Osteoblast (primary cell): Measurements from ENCODE around the gene VSIG8. TPM values are rescaled to one million over a fixed set of nuclear protein-coding genes. Genes with fewer than 3 reads are reported as not detected.

ENCODE experiments used
- DNase-seq: peaks from one replicate; pipeline ENCODE4 v3.0.0; 2011; ENCODE audit warnings: low spot score, mixed read lengths; ENCODE audit not compliant: insufficient read length; ENCODE audit errors: missing footprints
- H2AFZ ChIP-seq: 2 replicates; pipeline ENCODE4 v1.6.0; 2011; ENCODE audit warnings: mild to moderate bottlenecking, low read length
- H3K27ac ChIP-seq: 2 replicates; pipeline ENCODE4 v1.5.1; 2011; ENCODE audit warnings: mild to moderate bottlenecking, low read depth, low read length, moderate library complexity
- H3K27me3 ChIP-seq: 2 replicates; pipeline ENCODE4 v1.6.0; 2012; ENCODE audit warnings: mild to moderate bottlenecking, control low read depth, inconsistent platforms, low read length, moderate library complexity; ENCODE audit not compliant: insufficient read depth
- H3K36me3 ChIP-seq: 2 replicates; pipeline ENCODE4 v1.5.1; 2011; ENCODE audit warnings: mild to moderate bottlenecking, low read length, control low read depth, moderate library complexity; ENCODE audit not compliant: insufficient read depth
- H3K4me1 ChIP-seq: 2 replicates; pipeline ENCODE4 v1.5.1; 2011; ENCODE audit warnings: mild to moderate bottlenecking, low read length, control low read depth, moderate library complexity; ENCODE audit not compliant: insufficient read depth
- H3K4me2 ChIP-seq: 2 replicates; pipeline ENCODE4 v1.6.0; 2011; ENCODE audit warnings: mild to moderate bottlenecking, low read length; ENCODE audit not compliant: insufficient read depth
- H3K4me3 ChIP-seq: fragments of 200-600 bp; sonication (generic); 3 replicates; pipeline ENCODE4 v1.5.1; 2012; ENCODE audit warnings: mild to moderate bottlenecking, low read length, inconsistent platforms; ENCODE audit not compliant: insufficient read depth
- H3K79me2 ChIP-seq: 2 replicates; pipeline ENCODE4 v1.6.0; 2012; ENCODE audit warnings: mild to moderate bottlenecking, low read length, control low read depth, inconsistent platforms; ENCODE audit not compliant: insufficient read depth
- H3K9me3 ChIP-seq: 2 replicates; pipeline ENCODE4 v1.5.1; 2011; ENCODE audit warnings: low read depth, low read length, control low read depth
- H4K20me1 ChIP-seq: 2 replicates; pipeline ENCODE4 v1.6.0; 2012; ENCODE audit warnings: mild to moderate bottlenecking, low read length, control low read depth; ENCODE audit not compliant: insufficient read depth
- total RNA-seq: library from RNA; depleted of rRNA; stranded (reverse); fragments of >200 nt; gene quantifications from 2 replicates; pipeline ENCODE4 v1.2.3, GENCODE V29; 2012
- TF ChIP-seq, protein P1 (sequence below): IDR thresholded peaks from 2 replicates; pipeline ENCODE4 v1.5.1; 2011; ENCODE audit warnings: mild to moderate bottlenecking, low read depth, low read length, moderate library complexity; ENCODE audit errors: extremely low read depth

VSIG8 gene
- total RNA-seq, 1 donor = not detected

DNA sequence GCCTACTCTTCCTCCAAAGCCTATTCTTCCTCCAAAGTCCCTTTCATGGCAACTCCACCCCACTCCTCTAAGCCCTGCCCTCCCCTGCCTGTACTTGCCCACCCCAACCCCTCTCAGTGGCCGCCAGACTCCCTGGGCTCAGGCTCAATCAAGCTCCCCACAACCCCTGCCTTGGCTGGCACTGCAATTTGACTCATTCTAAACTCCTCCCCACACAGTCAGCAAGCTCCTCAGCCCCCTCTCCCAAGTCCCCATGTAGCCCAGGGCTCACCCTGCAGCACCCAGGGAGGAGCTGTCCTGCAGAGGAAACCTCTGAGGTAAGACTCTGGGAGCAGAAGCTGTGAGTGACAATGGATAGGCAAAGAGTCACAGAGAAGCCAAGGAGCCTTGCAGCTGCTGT, 3.6 kb upstream of the VSIG8 start:
- no peak for DNase-seq
- H3K36me3 ChIP-seq = no peaks in the 10 kb centered on the region
- H4K20me1 ChIP-seq = no peaks in the 10 kb centered on the region
- no peaks in the 10 kb centered on the region for H3K27me3 ChIP-seq
- no peak overlapping the region for H3K4me2 ChIP-seq
- no peaks in the 10 kb centered on the region for H3K79me2 ChIP-seq
- TF ChIP-seq, protein P1, sequence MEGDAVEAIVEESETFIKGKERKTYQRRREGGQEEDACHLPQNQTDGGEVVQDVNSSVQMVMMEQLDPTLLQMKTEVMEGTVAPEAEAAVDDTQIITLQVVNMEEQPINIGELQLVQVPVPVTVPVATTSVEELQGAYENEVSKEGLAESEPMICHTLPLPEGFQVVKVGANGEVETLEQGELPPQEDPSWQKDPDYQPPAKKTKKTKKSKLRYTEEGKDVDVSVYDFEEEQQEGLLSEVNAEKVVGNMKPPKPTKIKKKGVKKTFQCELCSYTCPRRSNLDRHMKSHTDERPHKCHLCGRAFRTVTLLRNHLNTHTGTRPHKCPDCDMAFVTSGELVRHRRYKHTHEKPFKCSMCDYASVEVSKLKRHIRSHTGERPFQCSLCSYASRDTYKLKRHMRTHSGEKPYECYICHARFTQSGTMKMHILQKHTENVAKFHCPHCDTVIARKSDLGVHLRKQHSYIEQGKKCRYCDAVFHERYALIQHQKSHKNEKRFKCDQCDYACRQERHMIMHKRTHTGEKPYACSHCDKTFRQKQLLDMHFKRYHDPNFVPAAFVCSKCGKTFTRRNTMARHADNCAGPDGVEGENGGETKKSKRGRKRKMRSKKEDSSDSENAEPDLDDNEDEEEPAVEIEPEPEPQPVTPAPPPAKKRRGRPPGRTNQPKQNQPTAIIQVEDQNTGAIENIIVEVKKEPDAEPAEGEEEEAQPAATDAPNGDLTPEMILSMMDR = no peak
- H3K4me3 ChIP-seq = no peak overlapping the region
- H3K9me3 ChIP-seq = no peaks in the 10 kb centered on the region
- H3K27ac ChIP-seq = no peak overlapping the region
- peaks cover 16% of the 10 kb centered on the region for H3K4me1 ChIP-seq
- H2AFZ ChIP-seq = no peak overlapping the region

DNA sequence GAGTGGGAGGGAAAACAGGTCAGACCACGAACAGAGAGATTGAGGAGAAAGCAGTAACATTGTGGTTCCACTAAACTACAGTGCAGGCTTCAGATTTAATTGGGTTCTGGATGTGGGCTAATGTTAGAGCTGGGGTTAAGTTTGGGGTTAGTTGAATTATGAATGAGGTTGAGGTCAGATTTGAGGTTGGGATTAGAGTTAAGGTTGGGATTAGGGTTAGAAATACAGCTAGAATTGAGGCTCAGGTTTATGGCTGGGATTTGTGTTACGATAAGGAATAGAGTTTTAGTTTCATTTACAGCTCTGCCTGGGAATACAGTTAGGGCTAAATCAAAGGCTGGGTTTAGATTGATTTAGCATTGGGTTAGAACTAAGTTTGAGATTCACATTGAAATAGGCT, 1.8 kb upstream of the VSIG8 start:
- peaks cover 10% of the 10 kb centered on the region for H3K4me1 ChIP-seq
- no peaks in the 10 kb centered on the region for H3K9me3 ChIP-seq
- no peak overlapping the region for H3K4me2 ChIP-seq
- no peaks in the 10 kb centered on the region for H3K36me3 ChIP-seq
- no peaks in the 10 kb centered on the region for H3K79me2 ChIP-seq
- no peak overlapping the region for H3K4me3 ChIP-seq
- no peaks in the 10 kb centered on the region for H3K27me3 ChIP-seq
- H2AFZ ChIP-seq = no peak overlapping the region
- H4K20me1 ChIP-seq = no peaks in the 10 kb centered on the region
- TF ChIP-seq, protein P1 = no peak
- no peak overlapping the region for H3K27ac ChIP-seq
- no peak for DNase-seq

DNA sequence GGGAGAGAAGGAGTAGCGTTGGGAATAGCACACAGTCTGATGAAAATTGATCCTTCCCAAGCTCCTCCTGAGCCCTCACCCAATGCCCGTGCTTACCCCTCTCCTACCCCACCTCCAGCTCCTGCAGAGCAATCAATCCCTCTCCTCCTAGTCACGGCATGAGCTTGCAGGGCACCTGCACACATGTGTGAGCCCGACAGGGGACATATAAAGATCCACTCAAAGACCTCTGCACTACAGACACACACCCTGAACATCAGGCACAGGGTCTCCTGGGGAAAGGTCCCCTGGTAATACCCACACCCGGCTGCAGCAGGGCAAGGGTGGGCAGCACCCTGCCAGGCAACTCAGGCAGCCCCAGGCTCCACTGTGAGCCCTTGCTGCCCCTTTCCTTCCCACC, 426 bp downstream of the VSIG8 start:
- Histone ChIP-seq H3K9me3 (no peaks in the 10 kb centered on the region), H3K27me3 (no peaks in the 10 kb centered on the region), H3K4me1 (no peaks in the 10 kb centered on the region), H3K36me3 (no peaks in the 10 kb centered on the region), H3K4me2 (no peak overlapping the region), H3K79me2 (no peaks in the 10 kb centered on the region), H4K20me1 (no peaks in the 10 kb centered on the region), H2AFZ (no peak overlapping the region), H3K4me3 (no peak overlapping the region), H3K27ac (no peak overlapping the region)
- DNase-seq = peak; percentile 79
- TF ChIP-seq, protein P1 = no peak

DNA sequence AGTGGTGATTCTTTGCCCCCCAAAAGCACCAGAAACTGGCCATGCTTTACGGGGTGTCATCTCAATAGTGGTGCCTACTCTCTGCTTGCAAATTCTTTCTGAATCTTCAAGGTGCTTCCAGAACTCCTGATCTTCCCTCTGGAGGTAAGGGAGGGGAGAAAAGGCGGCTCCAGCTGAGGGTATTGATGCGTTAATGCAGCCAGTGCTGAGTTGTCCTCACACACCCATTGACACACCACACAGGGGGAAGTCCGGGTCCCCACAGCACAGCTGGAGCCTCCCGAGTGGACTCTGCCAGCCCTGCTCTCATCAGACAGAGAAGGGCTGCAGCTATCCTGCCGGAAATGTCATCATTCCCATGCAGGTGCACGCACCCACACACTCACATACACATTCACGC, 1.2 kb downstream of the VSIG8 start:
- H4K20me1 ChIP-seq = no peaks in the 10 kb centered on the region
- H3K4me3 ChIP-seq = no peak overlapping the region
- no peak for DNase-seq
- no peak overlapping the region for H3K4me2 ChIP-seq
- TF ChIP-seq, protein P1 = no peak
- H3K36me3 ChIP-seq = no peaks in the 10 kb centered on the region
- no peak overlapping the region for H2AFZ ChIP-seq
- H3K27ac ChIP-seq = no peak overlapping the region
- H3K9me3 ChIP-seq = no peaks in the 10 kb centered on the region
- H3K27me3 ChIP-seq = no peaks in the 10 kb centered on the region
- H3K4me1 ChIP-seq = no peaks in the 10 kb centered on the region
- no peaks in the 10 kb centered on the region for H3K79me2 ChIP-seq
